CD4-positive, alpha-beta T cell (primary cell): ENCODE results near the gene TMCO5A. TPM values are rescaled to one million over a fixed set of nuclear protein-coding genes. Genes with fewer than 3 reads are reported as not detected.

ENCODE experiments used
- ATAC-seq: fragments of 200-7000 bp; cut with Tn5 transposase; one replicate; pipeline ENCODE4 v1.10.0; 2022; ENCODE audit warnings: mild to moderate bottlenecking; ENCODE audit not compliant: poor library complexity
- CTCF ChIA-PET: fragments of 350-600 bp; sonication (Branson Sonifier 250); formaldehyde crosslinking; loops from one replicate; lab custom pipeline; 2021; ENCODE audit warnings: antibody characterized with exemption, inconsistent platforms; lab: Charles Lee
- POLR2A ChIA-PET: fragments of 350-600 bp; sonication (Branson Sonifier 250); formaldehyde crosslinking; loops from one replicate; lab custom pipeline; 2021; ENCODE audit warnings: antibody characterized with exemption, inconsistent platforms; lab: Charles Lee
- DNase-seq, 14 experiments: peaks; one replicate each; pipeline ENCODE4 v3.0.0-alpha.2; 2013 to 2020; ENCODE audit warnings: mixed read lengths in 2 of 14
- H3K27ac ChIP-seq, 2 donors: one replicate each; pipeline versions ENCODE4 v1.5.1 to v1.7.0; 2013; ENCODE audit warnings: low read length in 2 of 2, low read depth in 1 of 2, mild to moderate bottlenecking in 1 of 2
- H3K27me3 ChIP-seq, 2 experiments: 1 replicate in 1 of 2; 2 replicates in 1 of 2; pipeline versions ENCODE4 v1.6.1 to v1.7.0; 2013; ENCODE audit warnings: low read length in 2 of 2, control low read depth in 1 of 2, mild to moderate bottlenecking in 1 of 2, moderate library complexity in 1 of 2; ENCODE audit not compliant: insufficient read depth in 2 of 2, control insufficient read depth in 1 of 2
- H3K36me3 ChIP-seq: one replicate; pipeline ENCODE4 v1.6.1; 2013; ENCODE audit warnings: low read length, control low read depth; ENCODE audit not compliant: insufficient read depth
- H3K4me1 ChIP-seq: one replicate; pipeline ENCODE4 v1.6.1; 2013; ENCODE audit warnings: low read length, control low read depth; ENCODE audit not compliant: insufficient read depth
- H3K4me3 ChIP-seq: one replicate; pipeline ENCODE4 v1.5.1; 2013; ENCODE audit warnings: mild to moderate bottlenecking, low read length, moderate library complexity
- H3K9me3 ChIP-seq, 2 experiments: 1 replicate in 1 of 2; 2 replicates in 1 of 2; pipeline versions ENCODE4 v1.6.1 to v1.7.0; 2013; ENCODE audit warnings: low read length in 2 of 2, mild to moderate bottlenecking in 2 of 2, control low read depth in 1 of 2, moderate library complexity in 1 of 2; ENCODE audit not compliant: control insufficient read depth in 1 of 2, insufficient read depth in 1 of 2
- H3K27ac Mint-ChIP-seq: one replicate; pipeline ENCODE4 v1.8.0; 2020; ENCODE audit warnings: mixed read lengths
- H3K27me3 Mint-ChIP-seq: one replicate; pipeline ENCODE4 v1.8.0; 2021; ENCODE audit warnings: mixed read lengths
- H3K36me3 Mint-ChIP-seq: one replicate; pipeline ENCODE4 v1.8.0; 2021; ENCODE audit warnings: low read depth, mixed read lengths
- H3K4me1 Mint-ChIP-seq: one replicate; pipeline ENCODE4 v1.8.0; 2021; ENCODE audit warnings: low read depth, mixed read lengths
- H3K4me3 Mint-ChIP-seq: one replicate; pipeline ENCODE4 v1.8.0; 2020; ENCODE audit warnings: mild to moderate bottlenecking, mixed read lengths
- H3K9me3 Mint-ChIP-seq: one replicate; pipeline ENCODE4 v1.8.0; 2020; ENCODE audit warnings: mixed read lengths
- intact Hi-C, 2 experiments: fragments of 100-400 bp; cut with DNase I in 1 of 2; cut with micrococcal nuclease in 1 of 2; formaldehyde crosslinking; loops; one replicate each; pipeline versions ENCODE4 v1.15.1 to v1.9.0; 2023 to 2025; cut with DNase I, micrococcal nuclease
- polyA plus RNA-seq, 2 donors: library from polyadenylated mRNA; unstranded; fragments of 120-200 nt; gene quantifications; one replicate each; pipeline ENCODE4 v1.2.1, GENCODE V29; 2013
- total RNA-seq, 174 experiments: library from RNA in 2 of 174; stranded (reverse) in 2 of 174; gene quantifications; one replicate each; pipeline ENCODE4 v1.2.3 and lab custom pipeline; 2021 to 2026
- TF ChIP-seq, protein P1 (sequence below): fragments of 200-600 bp; IDR thresholded peaks from one replicate; pipeline ENCODE4 v1.8.0; 2022; ENCODE audit warnings: antibody characterized with exemption, mild to moderate bottlenecking

Gene TMCO5A
- total RNA-seq (not detected), total RNA-seq (lab: John Stamatoyannopoulos, UW) (0 to 0.14 (median 0) reads per million in 172 experiments)
- not detected for polyA plus RNA-seq (2013, experiment 1 of 2)
- not detected for polyA plus RNA-seq (2013, experiment 2 of 2)

DNA sequence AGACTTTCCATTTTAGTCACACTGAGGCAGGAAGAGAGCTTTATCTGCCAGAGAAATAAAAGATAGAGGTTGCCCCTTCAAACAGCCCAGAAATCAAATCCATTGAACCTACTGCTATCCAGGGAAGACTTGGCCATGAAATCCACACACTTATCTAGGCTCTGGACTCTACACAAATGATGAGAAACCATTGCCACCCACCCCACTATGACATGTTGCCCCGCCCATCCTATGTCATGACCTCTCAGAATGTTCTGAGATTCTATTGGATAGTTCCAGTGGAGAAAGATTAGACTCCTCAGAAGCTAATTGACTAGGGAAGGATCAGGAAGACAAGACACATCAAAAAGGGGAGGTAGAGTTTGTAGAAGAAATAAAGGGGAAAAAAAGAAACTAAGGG, at the start of gene TMCO5A:
TSS of gene TMCO5A (plus strand) at position 301 of the 400 bp plus-strand sequence. CDS start 1,684 bp downstream, outside the sequence.
- Histone ChIP-seq H3K27me3 (no peaks in the 10 kb centered on the region), H3K4me1 (no peaks in the 10 kb centered on the region), H3K4me3 (no peak within 1 kb of the TSS), H3K36me3 (no peaks in the 10 kb centered on the region), H3K9me3 (no peaks in the 10 kb centered on the region), H3K27ac (no peak within 1 kb of the TSS)
- intact Hi-C loops, result no loop called here
- H3K9me3 Mint-ChIP-seq, result no peaks in the 10 kb centered on the region
- CTCF ChIA-PET, result no interaction called here
- TF ChIP-seq, protein P1, sequence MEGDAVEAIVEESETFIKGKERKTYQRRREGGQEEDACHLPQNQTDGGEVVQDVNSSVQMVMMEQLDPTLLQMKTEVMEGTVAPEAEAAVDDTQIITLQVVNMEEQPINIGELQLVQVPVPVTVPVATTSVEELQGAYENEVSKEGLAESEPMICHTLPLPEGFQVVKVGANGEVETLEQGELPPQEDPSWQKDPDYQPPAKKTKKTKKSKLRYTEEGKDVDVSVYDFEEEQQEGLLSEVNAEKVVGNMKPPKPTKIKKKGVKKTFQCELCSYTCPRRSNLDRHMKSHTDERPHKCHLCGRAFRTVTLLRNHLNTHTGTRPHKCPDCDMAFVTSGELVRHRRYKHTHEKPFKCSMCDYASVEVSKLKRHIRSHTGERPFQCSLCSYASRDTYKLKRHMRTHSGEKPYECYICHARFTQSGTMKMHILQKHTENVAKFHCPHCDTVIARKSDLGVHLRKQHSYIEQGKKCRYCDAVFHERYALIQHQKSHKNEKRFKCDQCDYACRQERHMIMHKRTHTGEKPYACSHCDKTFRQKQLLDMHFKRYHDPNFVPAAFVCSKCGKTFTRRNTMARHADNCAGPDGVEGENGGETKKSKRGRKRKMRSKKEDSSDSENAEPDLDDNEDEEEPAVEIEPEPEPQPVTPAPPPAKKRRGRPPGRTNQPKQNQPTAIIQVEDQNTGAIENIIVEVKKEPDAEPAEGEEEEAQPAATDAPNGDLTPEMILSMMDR, result no peak
- H3K4me1 Mint-ChIP-seq, result no peaks in the 10 kb centered on the region
- POLR2A ChIA-PET, result no interaction called here
- no peak within 1 kb of the TSS for H3K27ac Mint-ChIP-seq
- DNase-seq (no peak), ATAC-seq (no peak)
- H3K4me3 Mint-ChIP-seq, result no peak within 1 kb of the TSS
- H3K36me3 Mint-ChIP-seq, result no peaks in the 10 kb centered on the region
- peaks cover 9% of the 10 kb centered on the region for H3K27me3 Mint-ChIP-seq

DNA sequence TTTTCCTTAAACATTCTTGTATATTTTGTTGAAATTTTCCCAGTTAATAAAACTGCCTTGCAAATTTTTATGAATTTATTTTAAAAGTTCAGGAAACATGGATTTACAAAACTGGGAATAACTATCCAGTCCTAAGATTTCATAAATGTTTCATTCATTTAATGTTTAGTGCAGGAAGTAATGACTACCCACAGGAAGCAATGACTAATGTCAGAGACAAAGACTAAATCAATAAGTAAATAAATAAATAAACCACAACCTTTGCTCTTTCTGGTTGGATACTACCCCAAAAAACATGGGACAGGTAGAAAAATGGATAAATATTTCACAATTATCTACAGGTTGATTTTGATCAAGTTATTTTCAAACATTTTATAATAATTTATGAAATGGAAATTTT, 48.8 kb upstream of the TMCO5A start:
- H3K27me3 ChIP-seq, result no peaks in the 10 kb centered on the region
- intact Hi-C loops, result no loop called here
- Mint-ChIP-seq H3K4me1 (no peaks in the 10 kb centered on the region), H3K36me3 (no peaks in the 10 kb centered on the region), H3K9me3 (no peaks in the 10 kb centered on the region), H3K4me3 (no peak overlapping the region), H3K27ac (no peak overlapping the region), H3K27me3 (peaks cover 37% of the 10 kb centered on the region)
- ChIA-PET CTCF (no interaction called here), POLR2A (no interaction called here)
- DNase-seq (no peak), ATAC-seq (no peak)
- no peaks in the 10 kb centered on the region for H3K4me1 ChIP-seq
- H3K27ac ChIP-seq, result no peak overlapping the region
- no peak overlapping the region for H3K4me3 ChIP-seq
- no peaks in the 10 kb centered on the region for H3K36me3 ChIP-seq
- TF ChIP-seq, protein P1, result no peak
- H3K9me3 ChIP-seq, result no peaks in the 10 kb centered on the region

DNA sequence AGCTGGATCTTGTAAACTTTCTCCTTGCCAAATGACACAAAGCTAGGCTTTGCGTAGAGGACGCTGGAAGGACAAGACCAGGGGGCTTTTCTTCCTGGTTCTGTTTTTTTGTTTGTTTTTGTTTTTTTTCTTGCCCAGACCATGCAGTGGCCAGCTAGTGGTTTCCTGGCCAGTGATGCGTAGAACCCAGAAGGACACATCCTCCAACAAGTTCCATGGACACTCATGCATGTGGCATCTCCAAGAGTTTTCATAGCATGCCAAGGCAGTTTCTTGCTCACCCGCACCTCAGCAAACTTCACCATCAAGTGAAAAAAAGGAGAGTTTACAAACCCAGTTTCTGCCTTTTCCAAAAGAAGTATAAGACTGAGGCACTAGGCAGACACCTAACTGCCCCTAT, 46.1 kb upstream of the TMCO5A start:
- H3K36me3 Mint-ChIP-seq, result no peaks in the 10 kb centered on the region
- ATAC-seq, result no peak
- Histone ChIP-seq H3K36me3 (no peaks in the 10 kb centered on the region), H3K4me3 (no peak overlapping the region), H3K4me1 (no peaks in the 10 kb centered on the region), H3K9me3 (no peaks in the 10 kb centered on the region), H3K27ac (no peak overlapping the region), H3K27me3 (no peaks in the 10 kb centered on the region)
- H3K4me3 Mint-ChIP-seq, result no peak overlapping the region
- ChIA-PET POLR2A (no interaction called here), CTCF (no interaction called here)
- no peaks in the 10 kb centered on the region for H3K4me1 Mint-ChIP-seq
- no peak overlapping the region for H3K27ac Mint-ChIP-seq
- intact Hi-C loops, result no loop called here
- H3K9me3 Mint-ChIP-seq, result no peaks in the 10 kb centered on the region
- no peak for DNase-seq
- peaks cover 38% of the 10 kb centered on the region for H3K27me3 Mint-ChIP-seq
- TF ChIP-seq, protein P1, result no peak
